ENCODE measurements around the gene ERRFI1.

ERRFI1 gene

DNA sequence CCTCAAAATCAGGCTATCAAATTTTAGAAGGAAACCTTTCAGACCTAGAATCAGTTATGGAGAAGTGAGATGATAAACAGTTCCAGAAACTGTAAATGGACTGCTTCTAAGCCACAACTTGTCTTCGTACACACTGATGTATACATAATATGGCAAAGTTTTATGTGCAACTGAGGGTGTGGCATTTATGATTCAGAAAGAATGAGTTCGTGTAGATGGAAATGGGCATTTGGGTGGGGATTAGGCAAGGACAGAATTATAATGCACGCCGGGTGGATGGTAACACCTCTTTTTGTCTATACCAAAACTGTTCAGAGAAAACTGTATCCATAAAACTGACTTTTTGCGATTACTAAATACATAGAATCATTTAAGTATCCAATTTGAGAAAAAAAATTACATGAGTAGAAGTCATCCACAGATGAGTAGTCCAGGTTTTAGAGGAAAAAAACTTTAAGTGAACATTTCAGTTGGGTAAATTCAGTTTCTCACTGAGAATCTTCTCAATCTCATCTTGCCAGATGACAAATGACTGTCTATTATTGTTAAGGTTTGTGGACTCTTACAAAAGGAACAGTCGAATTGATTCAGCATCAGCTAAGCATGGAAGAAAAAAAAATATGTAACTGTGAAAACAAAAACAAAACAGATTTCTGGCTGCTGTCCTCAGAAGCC is 22.5 kb downstream of the ERRFI1 start:
- DNase-seq (ENCODE audit: low spot score), result no peak
- TF ChIP-seq, protein P1, sequence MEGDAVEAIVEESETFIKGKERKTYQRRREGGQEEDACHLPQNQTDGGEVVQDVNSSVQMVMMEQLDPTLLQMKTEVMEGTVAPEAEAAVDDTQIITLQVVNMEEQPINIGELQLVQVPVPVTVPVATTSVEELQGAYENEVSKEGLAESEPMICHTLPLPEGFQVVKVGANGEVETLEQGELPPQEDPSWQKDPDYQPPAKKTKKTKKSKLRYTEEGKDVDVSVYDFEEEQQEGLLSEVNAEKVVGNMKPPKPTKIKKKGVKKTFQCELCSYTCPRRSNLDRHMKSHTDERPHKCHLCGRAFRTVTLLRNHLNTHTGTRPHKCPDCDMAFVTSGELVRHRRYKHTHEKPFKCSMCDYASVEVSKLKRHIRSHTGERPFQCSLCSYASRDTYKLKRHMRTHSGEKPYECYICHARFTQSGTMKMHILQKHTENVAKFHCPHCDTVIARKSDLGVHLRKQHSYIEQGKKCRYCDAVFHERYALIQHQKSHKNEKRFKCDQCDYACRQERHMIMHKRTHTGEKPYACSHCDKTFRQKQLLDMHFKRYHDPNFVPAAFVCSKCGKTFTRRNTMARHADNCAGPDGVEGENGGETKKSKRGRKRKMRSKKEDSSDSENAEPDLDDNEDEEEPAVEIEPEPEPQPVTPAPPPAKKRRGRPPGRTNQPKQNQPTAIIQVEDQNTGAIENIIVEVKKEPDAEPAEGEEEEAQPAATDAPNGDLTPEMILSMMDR (IDR thresholded peaks at IDR 0.05), result no peak
- Histone ChIP-seq H3K27ac (peak overlapping the region; percentile 61 to 86), H3K4me3 (no peak overlapping the region)

DNA sequence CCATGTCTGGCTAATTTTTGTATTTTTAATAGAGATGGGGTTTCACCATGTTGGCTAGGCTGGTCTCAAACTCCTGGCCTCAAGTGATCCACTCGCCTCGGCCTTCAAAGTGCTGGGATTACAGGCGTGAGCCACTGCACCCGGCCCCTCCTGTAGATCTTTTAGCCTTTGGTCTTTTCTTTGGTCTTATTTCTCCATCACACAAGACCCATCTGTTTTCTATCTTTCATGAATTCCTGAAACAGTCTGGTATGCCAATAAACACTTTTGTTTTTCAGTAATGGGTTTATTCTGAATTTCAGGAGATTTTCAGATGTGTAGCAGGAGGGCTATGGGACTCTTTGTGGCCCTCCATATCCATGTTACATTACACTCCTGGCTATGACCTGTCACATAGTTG is 23.2 kb downstream of the ERRFI1 start:
- TF ChIP-seq, protein P1 (IDR thresholded peaks at IDR 0.05), result no peak
- no peak for DNase-seq (ENCODE audit: low spot score)
- H3K27ac ChIP-seq, result peak overlapping the region in 1 of 2 donors; percentile 27
- no peak overlapping the region for H3K4me3 ChIP-seq

DNA sequence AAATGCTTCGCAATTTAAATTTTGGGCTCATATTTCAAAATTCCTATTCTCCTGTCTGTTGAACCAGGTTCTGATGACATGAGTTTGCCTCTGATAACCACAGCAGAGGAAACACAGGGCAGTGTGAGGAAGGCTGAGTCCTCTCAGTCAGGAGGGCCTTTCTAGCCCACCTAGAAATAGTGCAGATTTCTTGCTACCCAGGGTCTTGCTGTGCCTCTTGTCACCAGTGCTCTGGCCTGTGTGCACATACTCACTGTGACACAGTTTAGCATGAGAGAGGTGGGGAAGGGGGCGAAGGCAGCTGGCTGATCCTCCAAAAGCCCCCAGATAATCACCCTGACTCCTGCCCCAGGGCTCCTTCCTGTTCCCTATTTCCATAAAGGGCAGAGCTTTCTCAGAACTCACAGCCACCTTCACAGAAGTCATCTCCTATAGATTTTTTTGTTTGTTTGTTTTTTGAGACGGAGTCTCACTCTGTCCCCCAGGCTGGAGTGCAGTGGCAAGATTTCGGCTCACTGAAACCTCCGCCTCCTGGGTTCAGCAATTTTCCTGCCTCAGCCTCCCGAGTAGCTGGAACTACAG is 23.7 kb downstream of the ERRFI1 start:
- TF ChIP-seq, protein P1 (IDR thresholded peaks at IDR 0.05), result no peak
- H3K27ac ChIP-seq, result no peak overlapping the region
- no peak for DNase-seq (ENCODE audit: low spot score)
- no peak overlapping the region for H3K4me3 ChIP-seq

DNA sequence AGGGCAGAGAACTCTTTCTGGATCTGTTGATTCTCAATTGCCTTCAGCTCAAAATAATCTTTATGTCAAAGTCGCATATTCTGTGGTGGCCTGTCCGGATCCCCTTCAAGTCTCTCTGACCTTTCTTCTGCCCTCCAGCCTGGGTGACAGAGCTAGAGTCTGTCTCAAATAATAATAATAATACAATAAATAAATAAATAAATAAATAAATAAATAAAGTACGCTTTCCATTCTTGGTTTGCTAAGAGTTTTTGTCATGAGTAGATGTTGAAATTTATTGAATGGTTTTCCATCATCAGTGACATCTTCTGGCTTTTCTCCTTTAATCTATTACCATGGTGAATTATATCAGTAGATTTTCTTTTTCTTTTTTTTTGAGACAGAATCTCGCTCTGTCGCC is 30.7 kb downstream of the ERRFI1 start:
- H3K27ac ChIP-seq, result no peak overlapping the region
- TF ChIP-seq, protein P1 (IDR thresholded peaks at IDR 0.05), result no peak
- no peak for DNase-seq (ENCODE audit: low spot score)
- no peak overlapping the region for H3K4me3 ChIP-seq

DNA sequence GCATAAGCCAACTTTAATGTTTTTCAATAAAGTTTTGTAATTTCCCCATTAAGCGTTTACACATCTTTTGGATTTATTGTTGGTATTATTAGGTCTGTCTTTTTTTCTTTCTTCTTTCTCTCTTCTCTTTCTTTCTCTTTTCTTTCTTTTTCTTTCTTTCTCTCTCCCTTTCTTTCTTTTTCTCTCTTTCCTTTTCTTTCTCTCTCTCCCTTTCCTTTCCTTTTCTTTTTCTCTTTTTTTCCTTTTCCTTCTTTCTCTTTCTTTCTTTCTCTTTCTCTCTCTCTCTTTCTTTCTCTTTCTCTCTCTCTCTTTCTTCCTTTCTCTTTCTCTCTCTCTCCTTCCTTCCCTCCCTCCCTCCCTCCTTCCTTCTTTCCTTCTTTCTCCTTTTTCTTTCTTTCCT is 31.3 kb downstream of the ERRFI1 start:
- Histone ChIP-seq H3K4me3 (no peak overlapping the region), H3K27ac (no peak overlapping the region)
- no peak for DNase-seq (ENCODE audit: low spot score)
- TF ChIP-seq, protein P1 (IDR thresholded peaks at IDR 0.05), result no peak

DNA sequence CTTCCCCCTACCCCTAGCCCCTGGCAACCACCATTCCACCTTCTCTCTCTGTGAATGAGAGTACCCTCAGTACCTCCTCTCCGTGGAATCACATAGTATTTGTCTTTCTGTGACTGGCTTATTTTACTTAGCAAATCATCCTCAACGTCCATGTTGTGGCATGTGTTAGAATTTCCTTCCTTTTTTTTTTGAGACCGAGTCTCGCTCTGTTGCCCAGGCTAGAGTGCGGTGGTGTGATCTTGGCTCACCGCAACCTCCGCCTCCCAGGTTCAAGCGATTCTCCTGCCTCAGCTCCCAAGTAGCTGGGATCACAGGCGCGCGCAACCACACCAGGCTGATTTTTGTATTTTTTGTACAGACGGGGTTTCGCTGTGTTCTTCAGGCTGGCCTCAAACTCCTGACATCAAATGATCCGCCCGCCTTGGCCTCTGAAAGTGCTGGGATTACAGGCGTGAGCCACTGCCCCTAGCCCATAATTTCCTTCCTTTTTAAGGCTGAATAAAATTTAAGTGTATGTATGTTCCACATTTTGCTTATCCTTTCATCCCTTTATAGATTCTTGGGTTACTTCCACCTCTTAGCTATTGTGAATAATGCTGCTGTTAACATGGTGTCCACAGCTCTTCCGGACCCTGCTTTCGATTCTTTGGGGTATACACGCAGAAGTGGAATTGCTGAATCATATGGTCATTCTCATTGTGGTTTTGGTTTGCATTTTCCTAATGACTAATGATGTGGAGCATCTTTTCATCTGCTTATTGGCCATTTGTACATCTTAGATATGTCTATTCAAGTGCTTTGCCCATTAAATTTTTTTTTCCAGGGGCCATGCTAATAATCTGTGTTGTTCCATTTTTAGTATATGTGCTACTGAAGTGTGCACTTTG is 32.3 kb downstream of the ERRFI1 start:
- Histone ChIP-seq H3K27ac (no peak overlapping the region), H3K4me3 (no peak overlapping the region)
- TF ChIP-seq, protein P1 (IDR thresholded peaks at IDR 0.05), result no peak
- DNase-seq (ENCODE audit: low spot score), result no peak
